Type B pancreatic cell (in vitro differentiated cells): ENCODE results near the gene AOPEP. TPM values are rescaled to one million over a fixed set of nuclear protein-coding genes. Genes with fewer than 3 reads are reported as not detected.
A peak's percentile ranks its signal among the peaks of the same experiment; 100 is the strongest.

Experiments used
- DNase-seq: peaks from one replicate; pipeline ENCODE4 v3.0.0; 2021; ENCODE audit warnings: mixed read lengths; ENCODE audit not compliant: unreplicated experiment; ENCODE audit errors: extremely low spot score
- H3K27ac Mint-ChIP-seq: 2 replicates; pipeline ENCODE4 v1.8.0; 2021; ENCODE audit warnings: mild to moderate bottlenecking, mixed read lengths
- H3K27me3 Mint-ChIP-seq: 2 replicates; pipeline ENCODE4 v1.8.0; 2021; ENCODE audit warnings: mixed read lengths
- H3K36me3 Mint-ChIP-seq: 2 replicates; pipeline ENCODE4 v1.8.0; 2021; ENCODE audit warnings: mixed read lengths
- H3K4me1 Mint-ChIP-seq: one replicate; pipeline ENCODE4 v1.8.0; 2021; ENCODE audit warnings: mixed read lengths; ENCODE audit not compliant: unreplicated experiment
- H3K4me3 Mint-ChIP-seq: 2 replicates; pipeline ENCODE4 v1.8.0; 2021; ENCODE audit warnings: mild to moderate bottlenecking, mixed read lengths
- H3K9me3 Mint-ChIP-seq: 2 replicates; pipeline ENCODE4 v1.8.0; 2021; ENCODE audit warnings: mixed read lengths
- total RNA-seq: library from RNA; stranded (reverse); gene quantifications from 2 replicates; pipeline ENCODE4 v1.2.1, GENCODE V29; 2021; ENCODE audit warnings: low replicate concordance
- TF ChIP-seq, protein P1 (sequence below): fragments of 200-600 bp; sonication (generic); conservative IDR thresholded peaks from 2 replicates; pipeline ENCODE4 v1.5.0; 2021; ENCODE audit warnings: antibody characterized with exemption, mild to moderate bottlenecking

AOPEP gene
- total RNA-seq, 1 donor from 2014 or later = 89.3 TPM

DNA sequence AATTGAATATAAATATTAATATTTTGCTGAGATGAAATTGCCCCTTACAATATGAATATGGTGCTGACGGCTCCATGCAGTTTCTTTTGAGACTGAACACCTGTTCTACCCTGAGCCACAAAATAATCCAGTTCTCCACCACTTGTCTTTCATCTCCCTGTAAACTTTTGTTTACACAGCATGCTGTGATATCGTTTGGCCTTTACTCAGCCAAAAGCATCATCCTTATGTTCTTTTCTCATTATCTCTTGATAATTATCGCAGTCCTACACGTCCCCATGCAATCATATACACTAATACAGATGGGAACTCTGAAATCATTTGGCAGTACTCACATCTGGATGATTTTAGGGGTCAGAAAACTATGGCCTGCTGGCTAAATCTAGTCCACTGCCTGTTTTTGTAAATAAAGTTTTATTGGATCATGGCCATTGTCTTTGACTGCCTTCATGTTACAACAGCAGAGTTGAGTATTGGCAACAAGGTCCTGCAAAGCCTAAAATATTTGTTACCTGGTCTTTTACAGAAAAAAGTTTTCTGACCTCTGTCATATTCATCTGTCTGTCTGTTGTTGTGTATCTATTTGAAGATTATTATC is 53.3 kb downstream of the AOPEP start:
- Mint-ChIP-seq H3K27ac (no peak overlapping the region), H3K36me3 (peaks cover 8% of the 10 kb centered on the region), H3K27me3 (no peaks in the 10 kb centered on the region), H3K9me3 (no peaks in the 10 kb centered on the region), H3K4me3 (no peak overlapping the region), H3K4me1 (peaks cover 21% of the 10 kb centered on the region)
- DNase-seq = no peak
- TF ChIP-seq, protein P1, sequence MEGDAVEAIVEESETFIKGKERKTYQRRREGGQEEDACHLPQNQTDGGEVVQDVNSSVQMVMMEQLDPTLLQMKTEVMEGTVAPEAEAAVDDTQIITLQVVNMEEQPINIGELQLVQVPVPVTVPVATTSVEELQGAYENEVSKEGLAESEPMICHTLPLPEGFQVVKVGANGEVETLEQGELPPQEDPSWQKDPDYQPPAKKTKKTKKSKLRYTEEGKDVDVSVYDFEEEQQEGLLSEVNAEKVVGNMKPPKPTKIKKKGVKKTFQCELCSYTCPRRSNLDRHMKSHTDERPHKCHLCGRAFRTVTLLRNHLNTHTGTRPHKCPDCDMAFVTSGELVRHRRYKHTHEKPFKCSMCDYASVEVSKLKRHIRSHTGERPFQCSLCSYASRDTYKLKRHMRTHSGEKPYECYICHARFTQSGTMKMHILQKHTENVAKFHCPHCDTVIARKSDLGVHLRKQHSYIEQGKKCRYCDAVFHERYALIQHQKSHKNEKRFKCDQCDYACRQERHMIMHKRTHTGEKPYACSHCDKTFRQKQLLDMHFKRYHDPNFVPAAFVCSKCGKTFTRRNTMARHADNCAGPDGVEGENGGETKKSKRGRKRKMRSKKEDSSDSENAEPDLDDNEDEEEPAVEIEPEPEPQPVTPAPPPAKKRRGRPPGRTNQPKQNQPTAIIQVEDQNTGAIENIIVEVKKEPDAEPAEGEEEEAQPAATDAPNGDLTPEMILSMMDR = no peak

DNA sequence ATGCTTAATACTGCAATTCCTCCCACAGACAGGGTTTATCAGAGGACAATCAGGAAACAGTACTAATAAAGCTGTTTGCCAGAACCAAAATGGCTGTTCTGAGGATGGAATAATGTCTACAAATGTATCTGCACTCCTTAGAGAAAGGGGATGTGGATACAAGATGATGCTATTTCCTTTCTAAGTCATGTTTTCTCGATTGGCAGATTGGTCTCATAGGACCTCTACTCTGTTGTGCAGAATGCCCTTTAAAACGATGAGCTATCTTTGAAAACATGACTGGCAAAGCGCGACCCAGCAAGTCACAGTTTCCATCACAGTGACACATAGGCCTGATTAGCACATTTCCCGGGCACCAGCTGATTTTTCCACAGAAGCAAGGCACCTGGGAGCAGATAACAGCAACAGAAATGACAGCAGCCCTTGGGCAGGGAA is 54.0 kb downstream of the AOPEP start:
- H3K9me3 Mint-ChIP-seq = no peaks in the 10 kb centered on the region
- H3K4me3 Mint-ChIP-seq = no peak overlapping the region
- no peak overlapping the region for H3K27ac Mint-ChIP-seq
- DNase-seq = no peak
- H3K4me1 Mint-ChIP-seq = peaks cover 25% of the 10 kb centered on the region
- peaks cover 8% of the 10 kb centered on the region for H3K36me3 Mint-ChIP-seq
- no peaks in the 10 kb centered on the region for H3K27me3 Mint-ChIP-seq
- TF ChIP-seq, protein P1 = no peak

DNA sequence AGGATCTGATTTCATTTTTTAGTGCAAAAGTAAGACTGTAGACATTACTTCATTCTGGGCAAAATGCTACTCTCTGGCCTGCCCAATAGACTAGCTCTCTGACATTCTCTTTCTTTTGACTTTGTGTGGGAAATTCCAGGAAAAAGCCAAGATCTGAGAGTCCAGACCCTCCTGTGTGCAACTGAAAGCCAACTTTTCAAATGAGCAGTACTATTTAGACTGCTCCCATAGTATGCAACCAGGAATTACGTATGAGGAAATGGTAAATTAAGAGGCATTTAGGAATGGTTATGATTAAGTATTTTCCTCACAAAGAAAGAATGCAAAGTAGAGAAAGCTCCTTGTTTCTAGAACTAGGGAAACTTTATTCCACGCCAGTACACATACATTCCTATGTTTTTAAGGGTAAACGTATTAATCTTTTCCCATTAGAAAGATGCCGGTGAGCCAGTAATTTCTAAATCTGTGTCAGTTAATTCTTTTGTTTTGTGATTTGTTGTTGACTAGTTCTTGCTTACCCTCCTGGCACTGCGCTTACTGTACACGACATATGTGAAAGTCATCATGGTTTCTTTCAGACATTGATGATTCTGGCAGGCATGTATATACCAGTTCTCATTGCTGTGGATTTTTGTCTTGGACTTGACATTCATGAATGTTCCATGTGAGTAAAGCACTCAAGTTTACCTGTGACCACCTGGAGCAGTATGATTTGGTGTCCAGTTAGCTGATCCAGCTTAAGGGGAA is 56.0 kb downstream of the AOPEP start:
- DNase-seq = no peak
- TF ChIP-seq, protein P1 = no peak
- Mint-ChIP-seq H3K4me1 (peaks cover 30% of the 10 kb centered on the region), H3K27ac (peak overlapping the region; percentile 53), H3K9me3 (no peaks in the 10 kb centered on the region), H3K36me3 (peaks cover 8% of the 10 kb centered on the region), H3K4me3 (no peak overlapping the region), H3K27me3 (no peaks in the 10 kb centered on the region)

DNA sequence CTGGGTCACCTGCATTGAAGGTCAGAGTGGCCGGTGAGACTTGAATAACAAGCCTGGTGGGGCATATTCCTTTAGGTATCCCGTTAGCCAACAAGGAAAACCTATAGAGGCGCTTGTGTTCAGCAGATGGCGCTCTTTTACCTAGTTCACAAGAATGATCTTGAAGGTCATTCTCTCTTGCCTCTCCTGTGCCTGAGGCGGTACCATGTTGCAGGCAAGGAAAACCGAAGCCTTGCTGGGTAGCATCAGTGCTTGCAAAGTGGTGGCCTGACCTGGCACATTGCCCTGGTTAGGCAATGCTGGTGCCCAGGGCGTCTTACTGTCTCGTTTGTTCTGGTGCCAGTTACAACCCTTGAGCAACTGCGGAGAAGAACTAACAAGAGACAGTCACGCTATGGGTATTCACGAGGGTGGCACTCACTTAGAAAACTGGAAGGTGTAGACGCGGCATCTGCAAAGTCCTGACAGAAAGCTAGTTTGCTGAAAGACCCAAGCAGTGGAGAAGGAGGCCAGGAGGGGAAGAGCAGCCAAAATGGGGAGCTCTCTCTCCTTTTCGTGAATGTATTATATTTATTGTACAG is 56.7 kb downstream of the AOPEP start:
- no peak for DNase-seq
- Mint-ChIP-seq H3K27me3 (no peaks in the 10 kb centered on the region), H3K4me1 (peaks cover 30% of the 10 kb centered on the region), H3K9me3 (no peaks in the 10 kb centered on the region), H3K36me3 (peaks cover 8% of the 10 kb centered on the region), H3K27ac (peak overlapping the region; percentile 53), H3K4me3 (no peak overlapping the region)
- TF ChIP-seq, protein P1 = peak; percentile 82

DNA sequence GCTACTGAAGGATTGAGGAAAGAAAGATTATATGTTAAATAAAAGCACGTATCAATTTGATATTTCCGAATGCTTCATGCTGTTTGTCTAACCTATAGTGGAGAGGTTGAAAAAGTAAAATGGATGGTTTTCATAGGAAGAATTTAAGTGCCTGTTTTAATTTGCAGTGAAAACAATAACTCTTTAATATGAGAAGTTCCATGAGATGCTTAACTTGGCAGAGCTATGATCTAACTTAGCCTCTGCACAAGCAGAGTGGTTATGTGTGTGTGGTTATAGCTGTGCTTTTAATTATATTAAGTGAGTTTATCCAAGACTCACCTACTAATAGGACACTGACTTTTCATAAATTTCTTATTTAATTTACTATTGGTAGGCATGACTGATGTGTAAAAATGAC is 57.4 kb downstream of the AOPEP start:
- Mint-ChIP-seq H3K36me3 (peaks cover 7% of the 10 kb centered on the region), H3K9me3 (no peaks in the 10 kb centered on the region), H3K27ac (no peak overlapping the region), H3K27me3 (no peaks in the 10 kb centered on the region), H3K4me3 (no peak overlapping the region), H3K4me1 (peaks cover 30% of the 10 kb centered on the region)
- no peak for DNase-seq
- TF ChIP-seq, protein P1 = no peak
